Measurements from ENCODE around the gene ZNF366. TPM values are rescaled to one million over a fixed set of nuclear protein-coding genes. Genes with fewer than 3 reads are reported as not detected.

ZNF366 gene
- total RNA-seq, 6 experiments from 2014 or later: 0.77 to 2.3 (median 1.2) TPM

- H3K9me3 ChIP-seq: peaks cover 0 to 2% (median 0%) of the 10 kb centered on the region in 4 donors
- DNase-seq (no peak), ATAC-seq (no peak)
- H3K36me3 ChIP-seq: no peaks in the 10 kb centered on the region
- H3K4me1 ChIP-seq: no peaks in the 10 kb centered on the region
- intact Hi-C loops (cut with DNase I): no loop called here
- H3K4me3 ChIP-seq: no peak overlapping the region
- WGBS (ENCODE audit: insufficient coverage, low coverage, low lambda C conversion rate, missing lambda C conversion rate): 57% methylated on average over 2 of the region's 2 CpGs
- TF ChIP-seq CTCF (IDR thresholded peaks at IDR 0.05): no peak
- no peak for TF ChIP-seq POLR2A (IDR thresholded peaks at IDR 0.05)
- no peak overlapping the region for H3K27ac ChIP-seq
- no peaks in the 10 kb centered on the region for H3K27me3 ChIP-seq
These were observed 104.8 kb downstream of the ZNF366 start for GRCh38 chr5:72402381-72402890.

- Histone ChIP-seq H3K36me3 (no peaks in the 10 kb centered on the region), H3K27ac (no peak overlapping the region), H3K9me3 (peaks cover 0 to 2% (median 0%) of the 10 kb centered on the region in 4 donors), H3K4me1 (no peaks in the 10 kb centered on the region), H3K27me3 (no peaks in the 10 kb centered on the region), H3K4me3 (no peak overlapping the region)
- no peak for TF ChIP-seq CTCF (IDR thresholded peaks at IDR 0.05)
- TF ChIP-seq POLR2A (IDR thresholded peaks at IDR 0.05): no peak
- intact Hi-C loops (cut with DNase I): no loop called here
- WGBS (ENCODE audit: insufficient coverage, low coverage, low lambda C conversion rate, missing lambda C conversion rate): 56% methylated on average over 1 of the region's 1 CpG
- DNase-seq (no peak), ATAC-seq (no peak)
These were observed 106.3 kb downstream of the ZNF366 start for GRCh38 chr5:72400950-72401349.

- ATAC-seq (no peak), DNase-seq (no peak)
- Histone ChIP-seq H3K9me3 (peaks cover 0 to 2% (median 0%) of the 10 kb centered on the region in 4 donors), H3K27me3 (no peaks in the 10 kb centered on the region), H3K27ac (no peak overlapping the region), H3K4me1 (no peaks in the 10 kb centered on the region), H3K4me3 (no peak overlapping the region), H3K36me3 (no peaks in the 10 kb centered on the region)
- WGBS (ENCODE audit: insufficient coverage, low coverage, low lambda C conversion rate, missing lambda C conversion rate): 49% methylated on average over 6 of the region's 6 CpGs
- intact Hi-C loops (cut with DNase I): no loop called here
- TF ChIP-seq POLR2A (IDR thresholded peaks at IDR 0.05): no peak
- TF ChIP-seq CTCF (IDR thresholded peaks at IDR 0.05): no peak
These were observed 109.4 kb downstream of the ZNF366 start for GRCh38 chr5:72397836-72398235.

- Histone ChIP-seq H3K4me1 (no peaks in the 10 kb centered on the region), H3K27me3 (no peaks in the 10 kb centered on the region), H3K27ac (no peak overlapping the region), H3K9me3 (peaks cover 0 to 2% (median 0%) of the 10 kb centered on the region in 4 donors), H3K4me3 (no peak overlapping the region), H3K36me3 (no peaks in the 10 kb centered on the region)
- no peak for TF ChIP-seq POLR2A (IDR thresholded peaks at IDR 0.05)
- peak in 3 of 4 donors; percentile 17 to 31 (median 30) for TF ChIP-seq CTCF (IDR thresholded peaks at IDR 0.05)
- ATAC-seq (peak in 3 of 4 donors; percentile 40 to 55 (median 42)), DNase-seq (no peak)
- intact Hi-C loops (cut with DNase I): no loop called here
- 19% methylated on average over 2 of the region's 2 CpGs for WGBS (ENCODE audit: insufficient coverage, low coverage, low lambda C conversion rate, missing lambda C conversion rate)
These were observed 112.5 kb downstream of the ZNF366 start for GRCh38 chr5:72394688-72395087.

- ATAC-seq (no peak), DNase-seq (no peak)
- no peaks in the 10 kb centered on the region for H3K27me3 ChIP-seq
- no peaks in the 10 kb centered on the region for H3K36me3 ChIP-seq
- peaks cover 0 to 2% (median 0%) of the 10 kb centered on the region in 4 donors for H3K9me3 ChIP-seq
- no peak overlapping the region for H3K4me3 ChIP-seq
- TF ChIP-seq POLR2A (IDR thresholded peaks at IDR 0.05): no peak
- TF ChIP-seq CTCF (IDR thresholded peaks at IDR 0.05): no peak
- intact Hi-C loops (cut with DNase I): no loop called here
- H3K27ac ChIP-seq: no peak overlapping the region
- no peaks in the 10 kb centered on the region for H3K4me1 ChIP-seq
These were observed 114.2 kb downstream of the ZNF366 start for GRCh38 chr5:72393052-72393451.

All from right lobe of liver (tissue), 6 donors.